Stimulated activated CD8-positive, alpha-beta memory T cell treated with anti-CD3 and anti-CD28 coated beads, Interleukin-15, amount 100 ng/mL, for 24 hours (primary cell): ENCODE results near the gene NEIL3.

Experiments
- DNase-seq: peaks from one replicate; pipeline ENCODE4 v3.0.0-alpha.2; 2020; ENCODE audit warnings: low read depth

The NEIL3 gene, protein sequence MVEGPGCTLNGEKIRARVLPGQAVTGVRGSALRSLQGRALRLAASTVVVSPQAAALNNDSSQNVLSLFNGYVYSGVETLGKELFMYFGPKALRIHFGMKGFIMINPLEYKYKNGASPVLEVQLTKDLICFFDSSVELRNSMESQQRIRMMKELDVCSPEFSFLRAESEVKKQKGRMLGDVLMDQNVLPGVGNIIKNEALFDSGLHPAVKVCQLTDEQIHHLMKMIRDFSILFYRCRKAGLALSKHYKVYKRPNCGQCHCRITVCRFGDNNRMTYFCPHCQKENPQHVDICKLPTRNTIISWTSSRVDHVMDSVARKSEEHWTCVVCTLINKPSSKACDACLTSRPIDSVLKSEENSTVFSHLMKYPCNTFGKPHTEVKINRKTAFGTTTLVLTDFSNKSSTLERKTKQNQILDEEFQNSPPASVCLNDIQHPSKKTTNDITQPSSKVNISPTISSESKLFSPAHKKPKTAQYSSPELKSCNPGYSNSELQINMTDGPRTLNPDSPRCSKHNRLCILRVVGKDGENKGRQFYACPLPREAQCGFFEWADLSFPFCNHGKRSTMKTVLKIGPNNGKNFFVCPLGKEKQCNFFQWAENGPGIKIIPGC

DNA sequence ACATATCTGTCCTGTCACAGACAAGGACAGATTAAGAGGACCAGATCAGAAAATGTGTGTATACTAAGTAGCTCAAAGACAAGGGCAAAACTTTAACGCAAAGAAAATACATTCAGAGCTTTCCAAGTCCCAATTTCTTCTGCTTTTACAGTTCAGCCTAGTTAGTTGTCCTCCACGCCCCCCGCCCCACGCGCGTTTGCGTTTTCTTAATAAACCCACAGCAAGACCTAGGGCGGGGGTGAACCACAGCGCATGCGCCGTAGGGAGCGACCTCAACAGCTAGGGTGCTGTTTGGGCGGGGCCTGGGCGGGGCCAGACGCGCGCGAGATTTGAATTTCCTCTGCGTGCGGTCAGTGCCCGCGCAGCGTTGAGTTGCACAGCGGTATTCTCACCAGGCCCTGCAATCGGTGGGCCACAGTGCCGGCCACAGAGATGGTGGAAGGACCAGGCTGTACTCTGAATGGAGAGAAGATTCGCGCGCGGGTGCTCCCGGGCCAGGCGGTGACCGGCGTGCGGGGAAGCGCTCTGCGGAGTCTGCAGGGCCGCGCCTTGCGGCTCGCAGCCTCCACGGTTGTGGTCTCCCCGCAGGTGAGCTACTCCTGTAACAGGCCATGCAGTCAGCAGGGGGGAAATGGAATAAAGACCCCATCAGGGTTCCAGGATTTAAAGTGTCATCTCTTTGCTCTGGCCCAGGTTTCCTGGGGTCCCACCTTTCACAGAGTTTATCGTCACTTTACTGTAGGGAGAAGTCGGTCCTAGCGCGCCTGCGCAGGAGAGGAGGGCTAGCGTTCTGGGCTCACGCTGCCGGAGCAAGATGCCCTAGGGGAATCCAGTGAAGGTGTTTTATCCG is at the start of gene NEIL3:
Gene NEIL3 (plus strand): TSS at position 353 of the 850 bp plus-strand sequence. CDS start 80 bp downstream, at position 433.
- DNase-seq = peak; percentile 97

DNA sequence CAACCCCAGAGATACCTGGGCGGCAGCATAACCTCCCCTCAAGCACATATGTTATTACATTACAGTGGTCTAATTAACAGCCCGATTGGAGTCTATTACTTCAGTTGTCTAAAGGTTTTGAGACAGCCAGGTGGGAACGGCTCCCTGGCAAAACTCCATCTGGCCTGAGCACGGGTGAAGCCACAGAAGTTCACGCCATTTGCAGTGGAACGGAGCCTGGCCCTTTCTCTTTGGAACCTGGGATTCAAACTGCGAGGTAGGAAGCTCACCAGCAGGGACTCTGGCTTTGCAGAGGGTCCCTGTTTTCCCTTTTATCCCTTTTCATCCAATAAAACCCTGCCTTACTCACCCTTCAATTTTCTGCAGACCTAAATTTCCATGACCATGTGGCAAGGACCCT is 45.9 kb upstream of the NEIL3 start:
- DNase-seq = no peak

- no peak for DNase-seq
Observed at GRCh38 chr4:177264788-177265422, 44.8 kb upstream of the NEIL3 start.

DNA sequence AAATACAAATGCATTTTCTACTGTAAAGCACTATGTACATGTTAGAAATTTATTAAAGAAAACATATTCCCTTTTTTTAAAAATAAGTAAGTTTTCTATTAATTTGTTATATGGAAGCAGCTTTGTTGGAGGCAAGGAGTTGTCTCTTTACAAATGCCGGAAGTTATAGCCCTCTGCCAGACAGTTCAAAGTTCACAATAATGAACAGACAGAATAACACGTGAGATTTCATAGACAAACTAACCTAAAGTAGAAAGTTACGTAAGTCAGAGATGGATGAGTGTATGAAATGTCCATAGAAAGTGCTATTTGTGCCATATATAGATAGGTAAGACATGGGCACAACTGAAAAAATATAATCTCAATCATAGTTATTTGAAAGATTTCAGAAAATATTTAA is 43.9 kb upstream of the NEIL3 start:
- DNase-seq = no peak

GRCh38 chr4:177266506-177266905 is 43.2 kb upstream of the NEIL3 start:
- no peak for DNase-seq

DNA sequence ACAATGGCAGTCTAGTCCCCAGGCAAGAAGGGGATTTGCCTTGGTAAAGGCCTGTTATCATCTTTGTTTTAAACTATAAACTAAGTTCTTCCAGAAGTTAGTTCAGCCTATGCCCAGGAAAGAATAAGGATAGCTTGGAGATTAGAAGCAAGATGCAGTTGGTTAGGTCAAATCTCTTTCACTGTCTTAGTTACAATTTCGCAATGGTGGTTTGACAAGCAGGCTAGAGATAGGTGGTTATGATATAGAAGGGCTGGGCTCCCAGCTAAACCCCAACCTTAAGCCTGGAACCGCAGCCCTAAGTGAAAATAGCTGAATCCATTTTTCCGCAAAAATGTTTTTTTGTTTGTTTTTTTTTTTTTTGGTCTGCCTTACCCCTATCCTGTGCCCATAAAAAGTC is 41.8 kb upstream of the NEIL3 start:
- DNase-seq = no peak

GRCh38 chr4:177271091-177271490 is 38.6 kb upstream of the NEIL3 start:
- DNase-seq = no peak

- no peak for DNase-seq
Observed at GRCh38 chr4:177271915-177272766, 37.5 kb upstream of the NEIL3 start.

GRCh38 chr4:177275999-177276398 is 33.7 kb upstream of the NEIL3 start:
- no peak for DNase-seq

- DNase-seq = no peak
Observed at GRCh38 chr4:177281351-177281909, 28.2 kb upstream of the NEIL3 start.

- DNase-seq = no peak
Observed at GRCh38 chr4:177282284-177282835, 27.3 kb upstream of the NEIL3 start.

- no peak for DNase-seq
Observed at GRCh38 chr4:177283167-177283566, 26.5 kb upstream of the NEIL3 start.

- no peak for DNase-seq
Observed at GRCh38 chr4:177285953-177286352, 23.7 kb upstream of the NEIL3 start.

DNA sequence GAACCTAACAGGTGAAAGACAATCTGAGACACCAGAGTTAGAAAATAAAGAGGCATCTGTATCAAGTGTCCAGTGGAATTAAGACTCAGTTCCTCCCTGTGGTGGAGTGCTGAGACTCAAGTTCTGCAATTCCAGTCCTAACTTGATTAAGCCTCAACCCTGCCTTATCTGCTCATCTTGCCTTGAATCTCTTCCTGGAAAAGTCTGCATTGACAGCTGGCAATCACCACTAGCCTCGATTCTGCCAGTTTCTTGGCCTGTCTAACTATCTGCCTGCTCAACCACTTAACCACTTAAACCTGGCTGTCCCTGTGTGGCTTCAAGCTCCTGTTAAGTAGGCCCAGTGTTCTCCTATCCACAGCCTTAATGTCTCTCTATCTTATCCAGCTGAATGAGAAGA is 22.4 kb upstream of the NEIL3 start:
- no peak for DNase-seq

GRCh38 chr4:177288335-177288734 is 21.3 kb upstream of the NEIL3 start:
- DNase-seq = no peak

- no peak for DNase-seq
Observed at GRCh38 chr4:177290780-177291179, 18.9 kb upstream of the NEIL3 start.

- DNase-seq = no peak
Observed at GRCh38 chr4:177292171-177292570, 17.5 kb upstream of the NEIL3 start.

DNA sequence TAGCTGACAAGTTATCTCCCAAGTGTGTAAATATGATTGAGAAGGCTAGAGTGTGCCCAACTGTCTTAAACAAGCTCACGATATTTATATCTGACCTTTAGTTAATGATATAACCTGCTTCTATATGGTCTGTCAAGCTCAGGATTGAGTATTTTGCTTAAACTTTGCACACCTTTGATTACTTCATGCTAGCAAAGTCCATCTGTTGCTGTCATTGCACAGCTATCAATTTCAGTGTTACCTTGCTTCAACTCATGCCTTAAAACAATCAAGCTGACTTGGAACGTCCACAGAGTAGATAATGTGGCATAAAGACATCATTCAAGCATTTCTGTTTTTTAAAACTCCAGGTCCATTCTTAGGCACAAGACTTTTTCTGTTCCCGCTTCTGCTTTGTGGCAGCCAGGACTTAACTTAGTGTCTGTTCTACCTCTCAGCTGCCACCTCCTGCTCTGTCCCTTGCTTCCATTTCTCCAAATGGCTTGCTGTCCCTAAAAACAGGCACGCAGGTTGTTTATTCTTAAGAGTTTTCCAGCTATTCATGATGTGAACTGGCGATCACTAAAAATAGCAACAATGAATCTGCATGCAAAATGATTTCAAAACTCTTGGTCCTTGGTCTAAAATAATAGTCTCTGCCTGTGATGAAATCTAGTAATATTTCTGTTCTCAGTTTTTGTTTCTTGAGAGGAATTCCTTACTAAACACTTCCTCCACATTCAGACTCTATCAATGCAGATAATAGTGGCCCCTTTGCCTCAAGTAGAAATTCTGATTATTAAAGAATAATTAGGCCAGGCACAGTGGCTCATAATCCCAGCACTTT is 16.3 kb upstream of the NEIL3 start:
- no peak for DNase-seq

GRCh38 chr4:177297785-177298391 is 11.8 kb upstream of the NEIL3 start:
- DNase-seq = no peak
